HG03139 (cell line): ENCODE data around the gene LATS2.
"Not testable (repeated sequence)": the region's sequence is repeated elsewhere in the genome, so short reads cannot be mapped to it uniquely, and the experiment has no call there.

Experiments used
- ATAC-seq: cut with Tn5 transposase; IDR thresholded peaks from one replicate; pipeline ENCODE4 v1.9.1; 2021; ENCODE audit not compliant: unreplicated experiment

Gene LATS2

DNA sequence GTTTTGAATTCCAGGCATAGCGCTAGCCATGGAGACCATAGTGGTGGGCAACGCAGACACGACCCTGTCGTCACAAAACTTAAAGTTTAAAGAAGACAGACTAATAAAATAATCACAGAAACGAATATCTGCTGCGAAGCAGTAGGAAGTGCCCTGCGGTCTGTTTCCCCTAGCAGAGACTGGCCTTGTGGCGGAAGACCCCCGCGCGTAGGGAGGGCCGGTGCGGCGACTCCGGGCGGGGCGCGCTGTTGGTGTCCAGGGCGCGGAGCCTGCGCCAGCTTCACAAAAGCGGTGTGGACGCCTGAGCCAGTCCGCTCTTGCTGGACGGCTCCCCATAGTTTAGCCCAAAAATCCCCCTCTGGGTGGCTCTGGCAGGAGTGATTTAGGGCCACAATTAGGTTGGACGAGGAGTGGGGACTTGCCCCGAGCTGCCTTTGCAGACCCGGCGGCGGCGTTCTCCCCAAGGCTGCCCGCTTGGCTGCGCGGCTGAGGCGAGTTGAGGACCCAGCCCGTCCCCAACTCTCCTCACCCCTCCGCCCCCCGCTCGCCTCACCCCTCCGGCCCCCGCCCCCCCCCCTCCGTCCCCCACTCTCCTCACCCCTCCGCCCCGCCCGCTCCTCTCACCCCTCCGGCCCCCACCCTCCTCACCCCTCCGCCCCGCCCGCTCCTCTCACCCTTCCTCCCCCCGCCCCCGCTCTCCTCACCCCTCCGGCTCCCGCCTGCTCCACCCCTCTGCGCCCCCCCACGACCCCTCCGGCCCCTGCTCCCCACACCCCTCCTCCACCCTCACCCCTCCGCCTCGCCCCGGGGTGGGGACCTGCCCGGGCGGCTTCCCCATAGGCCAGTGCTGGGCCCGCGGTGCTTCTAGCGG lies 14.2 kb upstream of the LATS2 start:
- no peak for ATAC-seq

DNA sequence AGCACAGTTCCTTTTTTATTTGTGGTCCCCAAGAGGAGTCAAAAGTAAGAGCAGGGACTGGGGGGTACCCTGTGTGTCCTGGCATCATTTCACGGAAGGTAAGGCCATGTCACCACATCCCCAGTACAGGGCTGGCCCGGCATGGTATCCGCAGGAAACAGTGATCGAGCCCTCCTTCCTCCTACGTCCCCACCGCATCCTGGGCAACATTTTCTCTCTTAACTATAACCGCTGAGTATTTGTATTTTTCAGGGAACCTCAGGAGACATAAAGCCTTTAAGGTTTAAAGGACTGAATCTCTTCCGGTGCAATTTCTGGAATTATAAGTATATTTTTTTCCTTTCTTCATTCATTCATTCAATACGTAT lies 13.6 kb upstream of the LATS2 start:
- ATAC-seq = no peak

DNA sequence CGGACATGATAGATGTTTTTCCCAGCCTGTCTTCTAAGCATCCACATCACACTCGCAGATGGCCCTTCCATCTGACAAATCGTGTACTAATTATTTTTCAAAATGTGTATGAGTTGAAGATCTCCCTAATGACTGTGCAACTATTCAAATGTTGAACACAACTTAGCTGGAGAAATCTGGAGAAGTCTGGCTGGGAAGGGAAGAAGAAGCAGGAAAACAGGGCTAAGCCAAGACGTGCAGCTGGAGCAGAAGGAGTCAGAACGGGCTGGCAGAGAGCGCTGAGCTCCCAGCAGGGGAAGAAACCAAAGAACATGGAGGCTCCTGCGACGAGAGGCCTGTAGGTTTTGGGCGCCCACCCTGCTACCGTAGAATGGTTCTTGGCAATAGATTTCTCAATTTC lies 13.2 kb upstream of the LATS2 start:
- ATAC-seq = no peak

DNA sequence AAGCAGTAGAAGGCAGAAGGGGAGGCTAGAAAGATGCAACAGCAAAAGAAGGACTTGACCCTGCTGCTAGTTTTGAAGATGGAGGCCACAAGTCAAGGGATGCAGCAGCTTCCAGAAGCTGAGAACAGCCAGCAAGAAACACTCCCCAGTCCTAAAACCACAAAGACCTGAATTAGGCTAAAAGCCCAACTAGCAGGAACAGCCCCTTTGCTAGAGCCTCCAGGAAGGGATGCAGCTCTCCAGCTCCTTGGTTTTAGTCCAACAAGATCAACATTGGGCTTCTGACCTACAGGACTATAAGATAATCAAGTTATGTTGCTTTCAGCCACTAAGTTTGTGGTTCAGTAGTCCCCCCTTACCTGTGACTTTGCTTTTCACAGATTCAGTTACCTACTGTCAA lies 10.5 kb upstream of the LATS2 start:
- ATAC-seq = no peak

DNA sequence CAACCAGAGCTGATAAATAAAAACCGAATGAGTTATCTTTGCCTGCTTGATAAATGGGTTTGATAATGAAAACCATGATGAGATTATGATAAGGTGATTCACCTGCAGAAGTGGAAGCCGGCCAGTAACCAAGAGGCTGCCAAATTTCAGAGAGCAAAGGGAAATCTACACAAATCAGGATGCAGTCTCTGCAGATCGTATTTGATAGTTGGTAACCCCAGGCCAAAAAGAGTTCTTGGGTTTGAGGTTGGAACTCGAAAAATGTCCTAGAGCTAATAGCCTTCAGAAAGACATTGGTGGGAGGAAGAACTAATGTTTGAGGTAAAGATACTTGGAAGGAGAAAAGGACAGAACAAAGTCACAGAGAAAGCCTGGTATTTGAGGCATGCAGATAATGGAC lies 9.6 kb upstream of the LATS2 start:
- ATAC-seq = no peak

DNA sequence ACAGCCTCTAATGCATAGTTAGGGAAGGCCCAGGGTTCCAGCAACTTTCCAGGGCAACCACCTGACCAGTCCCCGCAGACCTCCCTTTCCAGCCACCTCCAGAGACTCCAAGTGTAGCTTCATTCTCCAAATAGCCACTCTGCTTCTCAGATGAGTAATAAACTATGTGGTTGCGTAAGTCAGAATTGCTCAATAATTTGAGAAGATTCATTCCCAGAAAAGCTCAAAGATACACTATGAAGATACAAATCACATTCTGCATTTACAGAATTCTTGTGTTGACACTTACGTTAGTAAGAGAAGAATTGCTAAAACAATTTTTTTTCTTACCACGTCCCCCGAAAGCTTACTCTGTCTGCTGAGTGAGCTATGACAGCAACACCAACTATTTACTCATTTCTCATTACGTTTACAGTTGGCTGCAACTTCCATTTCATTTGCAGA lies 8.2 kb upstream of the LATS2 start:
- no peak for ATAC-seq

DNA sequence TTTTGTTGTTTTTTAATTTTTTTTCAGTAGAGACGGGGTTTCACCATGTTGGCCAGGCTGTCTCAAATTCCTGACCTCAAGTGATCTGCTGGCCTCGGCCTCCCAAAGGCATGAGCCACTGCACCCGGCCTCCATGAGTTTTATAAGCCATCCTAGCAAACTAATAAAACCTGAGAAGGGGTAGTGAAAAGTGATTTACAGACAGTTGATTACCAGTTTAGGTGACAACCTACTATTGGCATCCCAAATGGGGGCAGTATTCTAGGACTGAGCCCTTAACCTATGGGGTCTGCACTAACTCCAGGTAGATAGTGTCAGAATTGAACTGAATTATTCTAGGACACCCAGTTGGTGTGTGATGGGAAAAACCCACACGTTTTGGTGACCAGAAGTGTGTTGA lies 6.5 kb upstream of the LATS2 start:
- ATAC-seq = no peak

DNA sequence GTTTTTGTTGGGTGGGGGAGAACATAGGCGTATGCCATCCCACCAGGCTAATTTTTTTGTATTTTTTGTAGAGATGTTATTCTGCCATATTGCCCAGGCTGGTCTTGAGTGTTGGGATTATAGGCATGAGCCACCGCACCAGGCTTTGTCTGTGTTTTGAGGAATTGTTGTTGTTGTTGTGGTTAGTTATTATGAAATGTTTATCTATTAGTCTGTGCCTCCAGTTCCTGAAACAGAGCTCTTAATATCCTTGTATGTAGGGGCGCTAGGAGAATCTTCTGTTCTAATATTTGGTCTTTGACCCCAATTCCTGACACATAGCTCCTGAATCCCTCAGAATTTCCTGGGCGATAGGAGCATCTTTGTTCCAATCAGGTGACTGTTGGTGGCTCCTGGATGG lies 5.6 kb upstream of the LATS2 start:
- no peak for ATAC-seq

DNA sequence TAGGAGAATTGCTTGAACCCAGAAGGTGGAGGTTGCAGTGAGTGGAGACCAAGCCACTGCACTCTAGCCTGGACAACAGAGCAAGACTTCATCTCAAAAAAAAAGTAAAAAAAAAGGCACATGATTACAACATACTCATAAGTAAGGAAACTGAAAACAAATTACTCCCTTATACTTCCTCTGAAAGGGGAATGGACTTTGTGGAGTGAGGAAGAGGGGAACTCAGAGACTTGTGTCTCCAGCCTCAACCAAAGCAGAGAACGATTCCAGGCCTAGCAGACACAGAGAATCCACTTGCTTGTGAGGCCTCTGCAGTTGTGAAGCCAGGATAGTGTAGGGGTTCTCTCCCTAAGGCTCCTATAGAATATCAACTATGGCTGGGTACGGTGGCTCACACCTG lies 4.3 kb upstream of the LATS2 start:
- no peak for ATAC-seq

DNA sequence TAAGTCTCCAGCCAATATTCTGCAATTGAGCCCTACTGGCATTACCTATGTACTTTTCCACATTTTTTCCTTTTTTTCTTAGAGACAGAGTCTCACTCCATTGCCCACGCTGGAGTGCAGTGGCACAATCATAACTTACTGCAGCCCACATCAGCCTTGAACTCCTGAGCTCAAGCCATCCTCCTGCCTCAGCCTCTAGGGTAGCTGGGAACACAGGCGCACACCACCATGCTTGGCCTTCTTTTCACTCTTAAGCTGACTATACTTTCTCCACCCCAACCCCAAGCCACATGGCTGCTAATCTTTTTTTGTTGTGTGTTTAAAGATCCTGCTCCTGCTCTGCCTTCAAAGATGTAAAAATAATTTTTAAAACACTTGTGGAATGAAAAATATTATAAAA lies 1.6 kb upstream of the LATS2 start:
- ATAC-seq = no peak

DNA sequence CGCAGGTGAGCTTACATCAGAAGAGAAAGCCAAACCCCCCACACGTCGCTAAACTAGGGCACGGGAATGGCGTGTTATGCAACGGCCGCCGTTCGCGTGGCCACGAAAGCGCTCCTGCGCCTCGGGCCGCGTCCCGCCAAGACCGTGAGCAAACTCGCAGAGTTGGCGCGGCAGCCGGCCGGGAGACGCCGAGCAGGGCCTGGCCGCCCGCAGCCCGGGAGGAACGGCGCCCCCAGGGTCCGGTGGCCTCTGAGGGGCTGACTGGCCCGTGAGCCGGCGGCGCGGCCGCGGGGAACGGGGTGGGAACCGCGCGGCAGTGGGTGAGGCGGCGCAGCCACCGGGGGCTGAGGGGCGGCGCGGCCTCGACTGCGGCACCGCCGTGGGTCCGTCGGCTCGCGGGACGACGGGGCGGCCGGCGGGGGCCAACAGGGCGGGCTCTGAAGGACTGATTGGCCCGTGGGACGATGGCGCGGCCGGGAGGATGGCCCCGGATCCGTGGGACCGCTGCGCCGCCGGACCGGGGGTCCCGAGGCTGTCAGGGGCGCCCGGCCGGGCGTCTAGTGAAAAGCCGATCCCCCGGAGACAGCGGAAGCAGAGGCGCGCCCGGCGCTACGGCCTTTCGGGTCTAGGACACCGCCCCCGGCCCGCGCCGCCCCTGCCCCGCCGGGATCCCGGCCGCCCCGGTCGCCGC lies 903 bp downstream of the LATS2 start:
- ATAC-seq = peak; percentile 24

DNA sequence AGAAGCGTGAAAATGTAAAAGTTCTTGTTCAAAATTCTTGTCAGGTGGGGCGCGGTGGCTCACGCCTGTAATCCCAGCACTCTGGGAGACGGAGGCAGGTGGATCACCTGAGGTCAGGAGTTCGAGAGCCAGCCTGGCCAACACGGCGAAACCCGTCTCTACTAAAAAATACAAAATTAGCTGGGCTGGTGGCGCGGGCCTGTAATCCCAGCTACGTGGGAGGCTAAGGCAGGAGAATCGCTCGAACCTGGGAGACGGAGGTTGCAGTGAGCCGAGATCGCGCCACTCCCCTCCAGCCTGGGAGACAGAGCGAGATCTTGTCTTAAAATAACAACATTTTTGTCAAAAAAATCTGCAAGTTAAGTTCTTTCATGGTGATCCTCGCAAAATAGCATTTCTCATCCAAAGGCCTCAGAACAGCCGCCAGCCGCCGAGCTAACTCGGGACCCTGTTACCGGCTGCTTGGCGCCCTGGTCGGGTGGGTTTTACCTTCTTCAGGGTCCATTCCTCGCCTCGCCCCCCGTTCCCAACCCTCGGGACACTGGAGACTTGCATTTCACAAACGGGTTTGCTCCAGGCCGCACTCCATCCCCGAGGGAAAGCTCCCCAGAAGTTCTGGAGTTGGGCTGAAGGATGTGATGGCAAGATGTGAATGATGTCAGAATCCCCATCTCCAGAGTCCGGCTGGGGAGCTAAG lies 1.6 kb downstream of the LATS2 start:
- no peak for ATAC-seq

DNA sequence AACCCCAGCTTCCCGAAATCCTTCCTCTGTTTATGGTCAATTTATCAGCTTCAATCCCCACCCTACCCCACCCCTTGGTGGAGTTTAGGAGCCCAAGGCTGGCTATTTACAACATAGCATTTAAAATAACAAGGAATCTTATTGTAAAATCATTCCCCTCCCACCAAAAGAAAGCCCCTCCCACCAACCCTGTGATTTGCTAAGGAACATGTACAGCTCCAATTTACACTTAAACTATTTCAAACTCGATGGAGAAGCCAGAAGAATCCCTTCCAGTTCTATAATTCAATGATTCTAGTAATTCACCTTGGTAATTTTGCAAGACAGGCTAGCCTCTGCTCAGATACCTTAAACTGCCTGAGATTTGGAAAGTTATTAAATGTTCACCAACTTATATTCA lies 3.0 kb downstream of the LATS2 start:
- no peak for ATAC-seq

DNA sequence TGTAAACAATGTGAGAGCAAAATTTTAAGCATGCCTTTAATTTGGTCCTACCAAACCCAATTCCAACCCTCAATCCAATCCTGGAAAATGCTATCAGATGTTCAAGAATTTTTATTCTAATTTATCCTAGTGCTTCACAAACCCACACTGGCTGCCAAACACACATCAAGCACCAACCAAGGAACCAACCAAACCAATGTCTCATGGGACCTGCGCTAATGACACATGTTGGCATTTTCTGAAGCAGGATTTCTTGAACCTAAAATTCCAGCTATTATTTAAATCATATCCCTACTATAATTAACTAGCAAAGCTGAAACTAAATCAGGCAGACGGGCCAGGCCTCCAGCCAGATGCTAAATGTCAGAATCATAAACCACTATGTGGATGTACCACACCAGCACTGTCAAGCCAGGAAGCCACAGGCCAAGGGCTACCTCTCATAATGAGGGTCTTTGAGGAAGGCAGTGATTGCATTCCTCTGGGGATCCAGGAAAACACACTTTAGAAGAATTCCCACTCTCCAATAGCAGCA lies 5.8 kb downstream of the LATS2 start:
- no peak for ATAC-seq

DNA sequence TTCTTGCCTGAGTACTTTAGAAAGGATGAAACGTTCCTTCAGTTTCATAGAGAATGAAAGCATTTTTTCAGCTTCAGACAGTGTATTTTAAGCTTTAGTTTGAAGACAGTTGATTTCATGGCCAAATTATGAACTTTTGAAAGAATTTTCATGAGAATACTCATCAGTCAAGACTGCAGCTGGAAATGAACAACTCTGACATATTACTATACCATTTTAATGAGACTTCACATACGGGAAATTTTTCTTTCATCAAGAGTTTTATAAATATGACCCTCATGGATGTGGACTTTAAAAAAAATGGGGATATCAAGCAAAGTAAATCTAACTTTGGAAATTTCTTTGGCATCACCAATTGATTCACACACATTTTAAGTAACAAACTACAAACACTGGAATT lies 6.4 kb downstream of the LATS2 start:
- ATAC-seq = no peak

DNA sequence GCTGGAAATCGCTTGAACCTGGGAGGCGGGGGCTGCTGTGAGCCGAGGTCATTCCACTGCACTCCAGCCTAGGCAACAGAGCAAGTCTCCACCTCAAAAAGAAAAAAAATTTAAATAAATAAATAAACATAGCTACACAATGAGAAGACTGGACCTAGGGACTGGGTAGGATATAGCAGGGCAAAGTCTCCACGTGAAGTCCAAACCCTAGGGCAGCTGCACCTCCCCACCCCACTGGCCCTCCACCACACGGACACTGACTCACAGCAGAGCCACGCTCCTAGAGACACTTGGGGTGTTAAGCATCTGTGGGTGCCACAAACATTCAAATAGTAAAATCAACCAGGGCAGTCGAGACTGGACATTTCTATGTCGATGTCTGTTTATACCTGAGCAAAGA lies 7.1 kb downstream of the LATS2 start:
- no peak for ATAC-seq

DNA sequence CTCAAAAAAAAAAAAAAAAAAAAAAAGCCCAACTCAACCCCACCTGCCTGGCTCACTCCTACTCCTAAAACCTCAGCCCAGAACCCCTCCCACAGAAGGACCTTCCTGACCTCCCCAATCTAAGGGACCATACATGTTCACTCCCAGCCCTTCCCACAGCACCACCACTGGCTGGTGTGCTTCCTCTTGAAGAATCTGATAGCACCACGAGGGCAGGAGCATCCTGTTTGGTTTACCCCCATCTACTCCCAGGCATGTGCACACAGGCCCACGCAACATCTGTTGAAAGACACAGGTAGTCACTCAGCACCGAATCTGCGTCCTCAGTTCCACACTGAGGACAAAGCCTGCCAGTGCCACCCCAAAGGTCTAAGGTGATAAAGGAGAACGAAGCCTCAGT lies 8.2 kb downstream of the LATS2 start:
- no peak for ATAC-seq

DNA sequence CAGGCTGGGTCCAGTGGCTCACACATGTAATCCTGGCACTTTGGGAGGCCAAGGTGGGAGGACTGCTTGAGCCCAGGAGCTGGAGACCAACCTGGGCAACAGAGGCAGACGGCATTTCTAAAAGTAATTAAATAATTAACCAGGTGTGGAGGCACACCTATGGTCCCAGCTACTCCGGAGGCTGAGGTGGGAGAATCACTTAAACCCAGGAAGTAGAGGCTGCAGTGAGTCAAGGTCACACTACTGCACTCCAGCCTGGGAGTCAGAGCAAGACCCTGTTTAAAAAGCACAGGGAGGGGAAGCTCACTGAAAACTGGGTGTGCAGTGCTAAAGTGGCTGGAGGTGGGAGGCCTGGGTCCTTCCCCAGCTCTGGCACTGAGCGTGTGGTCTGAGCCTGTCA lies 9.7 kb downstream of the LATS2 start:
- ATAC-seq = no peak

DNA sequence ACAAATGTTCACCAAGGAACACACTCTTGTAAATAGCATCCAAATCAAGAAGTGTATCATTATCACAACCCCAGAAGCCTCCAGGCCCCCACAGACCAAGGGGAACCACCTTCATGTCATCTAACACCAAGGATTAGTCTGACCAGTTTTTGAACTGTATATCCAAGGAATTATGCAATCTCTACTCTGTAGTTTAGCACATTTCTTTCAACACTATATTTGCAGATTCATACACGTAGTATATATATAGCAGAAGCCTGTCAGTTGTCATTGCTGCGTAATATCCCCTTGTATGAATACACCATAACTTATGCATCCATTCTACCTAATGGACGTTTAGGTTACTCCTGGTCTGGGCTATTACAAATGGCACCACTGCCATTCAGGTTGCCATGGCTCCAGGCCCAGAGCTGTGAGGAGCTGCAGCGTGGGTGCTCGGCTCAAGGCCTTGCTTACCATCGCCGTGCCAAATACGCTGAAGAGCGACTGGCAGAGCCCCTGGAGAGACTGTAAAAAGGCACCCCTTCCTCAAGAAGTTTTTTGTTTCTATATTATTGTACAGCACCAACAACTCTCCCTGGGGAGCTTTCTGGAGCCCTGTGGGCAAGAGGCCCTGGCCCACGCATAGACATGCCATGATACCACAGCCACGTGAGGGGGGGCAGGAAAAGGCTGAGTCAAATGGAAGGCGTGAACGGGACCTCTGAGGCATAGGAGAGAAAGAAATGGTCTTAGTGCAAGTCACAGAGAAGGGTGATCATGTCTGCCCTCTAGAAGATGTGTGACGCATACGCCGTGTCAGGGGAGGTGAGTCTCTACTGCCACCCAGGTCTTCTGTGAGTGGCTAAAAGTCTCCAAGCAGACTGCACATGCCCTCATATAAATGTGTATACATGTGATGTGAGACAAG lies 10.8 kb downstream of the LATS2 start:
- ATAC-seq = no peak

DNA sequence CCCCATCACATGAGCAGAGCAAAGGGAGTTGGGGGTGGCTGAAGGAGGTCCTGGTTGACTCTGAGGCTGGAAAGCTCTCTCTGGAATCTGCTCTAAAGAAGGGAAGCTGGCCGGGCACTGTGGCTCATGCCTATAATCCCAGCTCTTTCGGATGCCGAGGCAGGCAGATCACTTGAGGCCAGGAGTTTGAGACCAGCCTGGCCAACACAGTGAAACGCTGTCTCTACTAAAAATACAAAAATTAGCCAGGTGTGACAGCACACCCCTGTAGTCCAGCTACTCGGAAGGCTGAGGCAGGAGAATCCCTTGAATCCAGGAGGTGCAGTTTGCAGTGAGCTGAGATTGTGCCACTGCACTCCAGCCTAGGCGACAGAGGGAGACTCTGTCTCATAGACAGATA lies 11.7 kb downstream of the LATS2 start:
- not testable (repeated sequence) for ATAC-seq
